Fibroblast of villous mesenchyme (primary cell): ENCODE data around the gene COG3. TPM values are rescaled to one million over a fixed set of nuclear protein-coding genes. Genes with fewer than 3 reads are reported as not detected.

Source experiments
- DNase-seq: peaks from one replicate; pipeline ENCODE4 v3.0.0-alpha.2; 2010; ENCODE audit warnings: low read depth
- H3K4me3 ChIP-seq: 2 replicates; pipeline ENCODE4 v1.5.1; 2011; ENCODE audit warnings: low read depth, mild to moderate bottlenecking, low read length
- total RNA-seq: library from RNA; depleted of rRNA; stranded (reverse); fragments of >200 nt; gene quantifications from 2 replicates; pipeline ENCODE4 v1.2.3, GENCODE V29; 2012
- TF ChIP-seq, protein P1 (sequence below): IDR thresholded peaks from 2 replicates; pipeline ENCODE4 v1.5.1; 2012; ENCODE audit warnings: low read depth, mild to moderate bottlenecking, low read length; ENCODE audit not compliant: insufficient read depth

The COG3 gene
- total RNA-seq, 1 donor = 41.0 TPM

DNA sequence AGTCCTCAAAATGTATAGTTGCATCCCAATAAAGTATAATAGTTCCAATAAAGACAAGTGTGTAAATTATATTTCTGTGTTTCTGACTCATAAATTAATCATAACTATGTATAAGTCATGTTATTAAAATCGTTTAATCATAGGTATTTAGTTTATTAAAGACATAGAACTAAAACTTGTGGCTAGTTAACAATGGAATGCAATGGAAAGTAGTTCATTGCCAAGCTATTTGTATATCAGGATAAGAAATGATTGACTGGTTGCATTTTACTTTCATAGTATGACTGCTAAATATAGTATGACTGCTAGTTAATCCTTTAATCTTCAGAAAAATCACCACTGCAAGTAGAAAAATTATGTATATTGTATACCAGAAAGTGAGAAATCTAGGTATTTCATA lies 16.9 kb downstream of the COG3 start:
- no peak for DNase-seq

DNA sequence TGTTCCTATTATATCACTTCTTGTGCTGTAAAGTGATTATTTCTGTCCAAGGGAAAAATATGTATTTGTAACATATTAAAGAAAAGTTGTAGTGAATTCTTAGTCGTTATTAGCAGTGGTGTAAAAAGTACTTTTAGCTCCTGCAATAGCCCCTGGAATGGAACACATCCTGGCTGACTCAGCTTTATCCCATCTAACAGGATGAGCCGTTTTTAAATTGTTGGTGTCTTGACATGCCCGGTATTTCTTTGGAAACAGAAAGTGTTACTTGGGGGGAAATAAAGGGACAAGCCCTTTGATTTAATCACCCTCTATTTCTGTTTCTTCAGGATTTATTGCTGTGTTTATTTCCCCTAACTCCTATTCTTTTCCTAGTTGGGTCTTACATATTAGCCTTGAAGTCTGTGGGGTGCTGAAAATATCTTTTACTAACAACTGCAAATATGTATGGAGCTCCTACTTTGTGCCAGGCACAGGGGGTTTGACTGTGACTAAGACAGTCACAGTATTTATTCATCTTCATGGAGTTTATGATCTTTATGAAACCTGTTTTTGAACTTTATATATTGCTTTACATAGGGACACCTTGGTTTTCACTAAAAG lies 17.9 kb downstream of the COG3 start:
- DNase-seq = peak; percentile 28
- TF ChIP-seq, protein P1, sequence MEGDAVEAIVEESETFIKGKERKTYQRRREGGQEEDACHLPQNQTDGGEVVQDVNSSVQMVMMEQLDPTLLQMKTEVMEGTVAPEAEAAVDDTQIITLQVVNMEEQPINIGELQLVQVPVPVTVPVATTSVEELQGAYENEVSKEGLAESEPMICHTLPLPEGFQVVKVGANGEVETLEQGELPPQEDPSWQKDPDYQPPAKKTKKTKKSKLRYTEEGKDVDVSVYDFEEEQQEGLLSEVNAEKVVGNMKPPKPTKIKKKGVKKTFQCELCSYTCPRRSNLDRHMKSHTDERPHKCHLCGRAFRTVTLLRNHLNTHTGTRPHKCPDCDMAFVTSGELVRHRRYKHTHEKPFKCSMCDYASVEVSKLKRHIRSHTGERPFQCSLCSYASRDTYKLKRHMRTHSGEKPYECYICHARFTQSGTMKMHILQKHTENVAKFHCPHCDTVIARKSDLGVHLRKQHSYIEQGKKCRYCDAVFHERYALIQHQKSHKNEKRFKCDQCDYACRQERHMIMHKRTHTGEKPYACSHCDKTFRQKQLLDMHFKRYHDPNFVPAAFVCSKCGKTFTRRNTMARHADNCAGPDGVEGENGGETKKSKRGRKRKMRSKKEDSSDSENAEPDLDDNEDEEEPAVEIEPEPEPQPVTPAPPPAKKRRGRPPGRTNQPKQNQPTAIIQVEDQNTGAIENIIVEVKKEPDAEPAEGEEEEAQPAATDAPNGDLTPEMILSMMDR = no peak
- H3K4me3 ChIP-seq = no peak overlapping the region

More for the DNA sequence above, 16.9 kb downstream of the COG3 start:
- no peak overlapping the region for H3K4me3 ChIP-seq
- TF ChIP-seq, protein P1 = no peak

- TF ChIP-seq, protein P1 = no peak
- no peak overlapping the region for H3K4me3 ChIP-seq
- DNase-seq = no peak
Observed at GRCh38 chr13:45487604-45488003, 22.9 kb downstream of the COG3 start.

GRCh38 chr13:45490068-45490467 lies 25.3 kb downstream of the COG3 start:
- H3K4me3 ChIP-seq = no peak overlapping the region
- no peak for DNase-seq
- TF ChIP-seq, protein P1 = no peak

- H3K4me3 ChIP-seq = no peak overlapping the region
- peak; percentile 33 for DNase-seq
- TF ChIP-seq, protein P1 = no peak
Observed at GRCh38 chr13:45492538-45492937, 27.8 kb downstream of the COG3 start.

DNA sequence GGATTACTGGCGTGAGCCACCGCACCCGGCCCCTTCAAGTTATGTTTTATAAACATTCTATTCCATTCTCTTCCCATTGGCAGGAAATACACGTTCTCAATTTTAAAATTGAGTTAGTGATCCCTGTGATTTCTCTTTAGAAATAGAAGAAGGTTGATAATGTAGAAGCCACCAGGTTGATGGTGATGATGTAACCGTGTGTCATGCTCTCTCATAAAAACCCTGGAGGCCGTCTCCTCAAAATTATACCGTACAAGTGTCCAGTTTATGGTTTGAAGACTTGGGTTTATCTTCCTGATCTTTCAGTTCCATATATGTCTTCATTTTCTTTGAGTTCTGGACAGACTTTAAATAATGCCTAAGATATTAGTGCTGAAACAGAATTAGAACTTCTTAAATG lies 32.2 kb downstream of the COG3 start:
- no peak overlapping the region for H3K4me3 ChIP-seq
- TF ChIP-seq, protein P1 = no peak
- DNase-seq = no peak
